Measurements from ENCODE around the gene NSMCE1.

Gene NSMCE1

GRCh38 chr16:27189335-27189972 lies 79.1 kb downstream of the NSMCE1 start:
- DNase-seq = no peak

DNA sequence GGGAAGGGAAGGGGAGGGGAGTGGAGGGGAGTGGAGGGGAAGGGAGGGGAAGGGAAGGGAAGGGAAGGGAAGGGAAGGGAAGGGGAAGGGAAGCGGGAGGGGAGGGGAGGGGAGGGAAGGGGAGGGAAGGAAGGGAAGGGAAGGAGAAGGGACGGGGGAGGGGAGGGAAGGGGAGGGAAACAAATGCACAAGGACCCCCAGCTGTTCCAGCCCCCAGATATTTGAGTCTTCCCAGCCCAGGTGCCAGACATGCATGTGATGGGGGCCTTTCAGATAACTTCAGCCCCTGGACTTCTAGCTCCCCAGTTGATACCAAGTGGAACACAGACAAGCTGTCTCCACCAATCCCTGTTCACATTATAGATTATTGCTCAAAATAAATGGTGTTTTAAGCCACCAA lies 79.9 kb downstream of the NSMCE1 start:
- no peak for DNase-seq

DNA sequence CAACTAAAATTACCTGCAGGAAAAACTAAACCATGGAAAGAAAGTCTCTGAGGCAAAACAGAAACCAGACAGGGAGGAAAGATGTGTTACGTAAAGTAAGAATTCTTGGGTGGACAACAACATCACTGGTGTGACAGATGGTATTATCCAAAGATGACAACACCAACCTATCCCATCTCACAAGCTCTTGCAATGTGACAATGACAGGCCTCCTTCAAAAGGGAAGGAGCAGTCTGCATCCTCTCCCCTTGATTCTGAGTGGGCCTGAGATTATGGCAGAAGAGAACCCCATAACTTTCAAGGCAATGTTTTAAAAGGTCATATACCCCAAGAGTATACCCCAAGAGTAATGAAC lies 82.8 kb downstream of the NSMCE1 start:
- DNase-seq = no peak

- no peak for DNase-seq
These were observed 85.6 kb downstream of the NSMCE1 start for GRCh38 chr16:27182906-27183405.

- DNase-seq = peak; percentile 93
These were observed 87.4 kb downstream of the NSMCE1 start for GRCh38 chr16:27181019-27181790.

GRCh38 chr16:27179500-27180072 lies 89.0 kb downstream of the NSMCE1 start:
- no peak for DNase-seq

GRCh38 chr16:27177031-27177774 lies 91.4 kb downstream of the NSMCE1 start:
- DNase-seq = no peak

DNA sequence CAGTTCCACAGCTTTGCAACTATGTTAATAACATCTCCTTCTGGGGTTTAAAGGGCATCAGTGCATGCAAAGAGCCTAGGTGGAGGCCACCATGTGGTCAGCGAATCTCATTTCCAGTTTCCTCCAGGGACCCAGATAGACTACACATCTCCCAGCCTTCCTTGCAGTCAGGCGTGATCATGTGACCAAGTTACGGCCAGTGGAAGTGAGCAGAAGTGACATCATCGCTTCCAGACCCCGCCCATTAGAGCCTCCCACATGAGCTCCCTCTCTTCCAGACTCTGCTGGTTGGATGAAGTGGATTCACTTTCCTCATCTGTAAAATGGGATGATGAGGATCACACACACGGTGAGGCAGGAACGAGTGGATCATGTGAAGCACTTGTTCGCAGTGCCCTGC lies 92.7 kb downstream of the NSMCE1 start:
- no peak for DNase-seq
